Vagina (tissue), 2 donors: Measurements from ENCODE around the gene SUPT3H.

Experiments used
- CTCF ChIP-seq, 3 experiments: fragments of 450-650 bp in 2 of 3; fragments of 200-600 bp in 1 of 3; sonication (generic) in 1 of 3; IDR thresholded peaks; one replicate each; pipeline ENCODE4 v1.5.1; 2017 to 2019; ENCODE audit warnings: antibody characterized with exemption in 3 of 3, mild to moderate bottlenecking in 2 of 3, moderate library complexity in 2 of 3
- POLR2A ChIP-seq, 2 donors: fragments of 450-650 bp; IDR thresholded peaks; one replicate each; pipeline ENCODE4 v1.6.1; 2017; ENCODE audit warnings: antibody characterized with exemption in 2 of 2, mild to moderate bottlenecking in 2 of 2, moderate library complexity in 2 of 2
- POLR2AphosphoS5 ChIP-seq, 2 donors: sonication (generic); formaldehyde crosslinking; IDR thresholded peaks; one replicate each; pipeline ENCODE4 v1.9.0; 2017; ENCODE audit warnings: antibody characterized with exemption in 2 of 2, mild to moderate bottlenecking in 2 of 2, low read depth in 1 of 2; ENCODE audit not compliant: insufficient read depth in 1 of 2

DNA sequence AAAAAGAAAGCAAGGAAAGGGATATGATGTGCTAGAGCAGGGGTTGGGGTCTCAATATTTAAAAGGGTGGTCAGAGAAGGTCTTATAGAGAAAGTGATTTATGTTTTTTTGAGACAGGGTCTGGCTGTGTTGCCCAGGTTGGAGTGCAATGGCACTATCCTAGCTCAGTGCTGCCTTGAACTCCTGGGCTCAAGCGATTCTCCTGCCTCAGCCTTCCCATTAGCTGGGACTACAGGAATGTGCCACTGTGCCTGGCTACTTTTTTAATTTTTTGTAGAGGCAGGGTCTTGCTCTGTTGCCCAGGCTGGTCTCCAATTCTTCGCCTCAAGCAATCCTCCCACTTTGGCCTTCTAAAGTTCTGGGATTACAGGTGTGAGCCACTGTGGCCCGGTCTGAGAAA, 557.0 kb downstream of the SUPT3H start:
- no peak for TF ChIP-seq CTCF (IDR thresholded peaks at IDR 0.05)
- TF ChIP-seq POLR2AphosphoS5 (IDR thresholded peaks at IDR 0.05; ENCODE audit: insufficient read depth in 1 of 2, low read depth in 1 of 2) = no peak
- no peak for TF ChIP-seq POLR2A (IDR thresholded peaks at IDR 0.05)
